ENCODE data around the gene LRRC70.
"Not testable (repeated sequence)": the region's sequence is repeated elsewhere in the genome, so short reads cannot be mapped to it uniquely, and the experiment has no call there.

Gene LRRC70

GRCh38 chr5:62608529-62609511 lies 30.2 kb downstream of the LRRC70 start:
- DNase-seq (ENCODE audit: low read depth) = no peak

- DNase-seq (ENCODE audit: low read depth) = no peak
Observed at GRCh38 chr5:62614355-62614754, 35.7 kb downstream of the LRRC70 start.

- no peak for DNase-seq (ENCODE audit: low read depth)
Observed at GRCh38 chr5:62616615-62617277, 38.1 kb downstream of the LRRC70 start.

- DNase-seq (ENCODE audit: low read depth) = no peak
Observed at GRCh38 chr5:62617943-62618342, 39.3 kb downstream of the LRRC70 start.

- DNase-seq (ENCODE audit: low read depth) = no peak
Observed at GRCh38 chr5:62620761-62621160, 42.1 kb downstream of the LRRC70 start.

GRCh38 chr5:62621280-62621679 lies 42.7 kb downstream of the LRRC70 start:
- no peak for DNase-seq (ENCODE audit: low read depth)

GRCh38 chr5:62623271-62623670 lies 44.7 kb downstream of the LRRC70 start:
- DNase-seq (ENCODE audit: low read depth) = no peak

GRCh38 chr5:62624436-62624835 lies 45.8 kb downstream of the LRRC70 start:
- not testable (repeated sequence) for DNase-seq (ENCODE audit: low read depth)

GRCh38 chr5:62626534-62626933 lies 47.9 kb downstream of the LRRC70 start:
- no peak for DNase-seq (ENCODE audit: low read depth)

- no peak for DNase-seq (ENCODE audit: low read depth)
Observed at GRCh38 chr5:62627121-62627520, 48.5 kb downstream of the LRRC70 start.

GRCh38 chr5:62627901-62628300 lies 49.3 kb downstream of the LRRC70 start:
- DNase-seq (ENCODE audit: low read depth) = no peak
